22Rv1 (cell line): ENCODE measurements around the gene CCNT1.

ENCODE experiments used
- H3K27ac ChIP-seq: fragments of 450-650 bp; 2 replicates; pipeline ENCODE4 v1.5.1; 2017
- CTCF ChIP-seq: fragments of 450-650 bp; IDR thresholded peaks from 2 replicates; pipeline ENCODE4 v1.5.1; 2017; ENCODE audit warnings: mild to moderate bottlenecking
- ZFX ChIP-seq: fragments of 450-650 bp; IDR thresholded peaks from 2 replicates; pipeline ENCODE4 v1.6.1; 2017; ENCODE audit warnings: antibody characterized with exemption, borderline replicate concordance

Gene CCNT1

GRCh38 chr12:48716493-48717251 lies at the start of gene CCNT1:
CCNT1 (minus strand) TSS chr12:48716707; CDS start chr12:48716675, 32 bp downstream.
- TF ChIP-seq CTCF, result peak; percentile 20
- TF ChIP-seq ZFX, result 0 out of 2 replicates have a peak, but pooled peaks have one; percentile 46

GRCh38 chr12:48765753-48766162 lies 49.3 kb upstream of the CCNT1 start:
- H3K27ac ChIP-seq, result peak overlapping the region; percentile 27
- TF ChIP-seq CTCF (no peak), ZFX (no peak)

More at GRCh38 chr12:48716493-48717251, at the start of gene CCNT1:
- peak within 1 kb of the TSS; percentile 99 for H3K27ac ChIP-seq

- H3K27ac ChIP-seq, result peak overlapping the region; percentile 27; the same call in 1 of the 2 replicates
- TF ChIP-seq CTCF (no peak), ZFX (no peak)
Measured at GRCh38 chr12:48764521-48764920, 48.0 kb upstream of the CCNT1 start.

GRCh38 chr12:48758737-48759136 lies 42.2 kb upstream of the CCNT1 start:
- no peak for TF ChIP-seq CTCF
- no peak for TF ChIP-seq ZFX

GRCh38 chr12:48758186-48758585 lies 41.7 kb upstream of the CCNT1 start:
- no peak overlapping the region for H3K27ac ChIP-seq
- TF ChIP-seq ZFX (no peak), CTCF (no peak)

More at GRCh38 chr12:48758737-48759136, 42.2 kb upstream of the CCNT1 start:
- no peak overlapping the region for H3K27ac ChIP-seq

GRCh38 chr12:48750769-48751356 lies 34.4 kb upstream of the CCNT1 start:
- no peak for TF ChIP-seq CTCF
- no peak for TF ChIP-seq ZFX
- no peak overlapping the region for H3K27ac ChIP-seq

- no peak for TF ChIP-seq ZFX
- no peak for TF ChIP-seq CTCF
- no peak overlapping the region for H3K27ac ChIP-seq
Measured at GRCh38 chr12:48750215-48750614, 33.7 kb upstream of the CCNT1 start.
